GM23338 (cell line): ENCODE data around the gene HDGFL2. TPM values are rescaled to one million over a fixed set of nuclear protein-coding genes. Genes with fewer than 3 reads are reported as not detected.

ENCODE experiments used
- ATAC-seq: fragments of 200-7000 bp; cut with Tn5 transposase; 3 replicates; pipeline ENCODE4 v1.9.1; 2020
- DNase-seq: peaks from one replicate; pipeline ENCODE4 v3.0.0-alpha.2; 2015; ENCODE audit warnings: low spot score
- H2AFZ ChIP-seq: fragments of 200-600 bp; sonication (generic); 2 replicates; pipeline ENCODE4 v1.8.0; 2016; ENCODE audit warnings: antibody characterized with exemption, mild to moderate bottlenecking, moderate library complexity
- H3F3A ChIP-seq: fragments of 200-600 bp; sonication (generic); replicated peaks from 2 replicates; pipeline ENCODE4 v1.8.0; 2017; ENCODE audit warnings: antibody characterized with exemption, mixed run types, low read depth
- H3K27ac ChIP-seq: fragments of 200-600 bp; sonication (generic); 2 replicates; pipeline ENCODE4 v1.6.1; 2016; ENCODE audit warnings: low read depth
- H3K27me3 ChIP-seq: fragments of 200-600 bp; sonication (generic); 2 replicates; pipeline ENCODE4 v1.8.0; 2016; ENCODE audit warnings: mild to moderate bottlenecking, mixed run types, moderate library complexity; ENCODE audit not compliant: insufficient read depth
- H3K36me3 ChIP-seq: fragments of 200-600 bp; sonication (generic); 2 replicates; pipeline ENCODE4 v1.8.0; 2016; ENCODE audit warnings: mild to moderate bottlenecking; ENCODE audit not compliant: insufficient read depth
- H3K4me1 ChIP-seq: fragments of 200-600 bp; sonication (generic); 2 replicates; pipeline ENCODE4 v1.8.0; 2016; ENCODE audit warnings: mild to moderate bottlenecking, moderate library complexity; ENCODE audit not compliant: insufficient read depth
- H3K4me2 ChIP-seq: fragments of 200-600 bp; sonication (generic); 2 replicates; pipeline ENCODE4 v1.7.1; 2017; ENCODE audit warnings: mixed run types
- H3K4me3 ChIP-seq: fragments of 200-600 bp; sonication (generic); 2 replicates; pipeline ENCODE4 v1.6.1; 2016; ENCODE audit warnings: mixed run types
- H3K79me2 ChIP-seq: fragments of 200-600 bp; sonication (generic); replicated peaks from 2 replicates; pipeline ENCODE4 v1.8.0; 2017; ENCODE audit warnings: mild to moderate bottlenecking; ENCODE audit not compliant: insufficient read depth
- H3K9me2 ChIP-seq: fragments of 200-600 bp; sonication (generic); 2 replicates; pipeline ENCODE4 v1.8.0; 2017; ENCODE audit not compliant: insufficient read depth
- H4K20me1 ChIP-seq: fragments of 200-600 bp; sonication (generic); replicated peaks from 2 replicates; pipeline ENCODE4 v1.8.0; 2017; ENCODE audit warnings: mild to moderate bottlenecking; ENCODE audit not compliant: insufficient read depth
- H3K27ac Mint-ChIP-seq: 2 replicates; pipeline ENCODE4 v1.8.0; 2020; ENCODE audit warnings: inconsistent platforms, mild to moderate bottlenecking, moderate library complexity, mixed read lengths
- H3K27me3 Mint-ChIP-seq: 3 replicates; pipeline ENCODE4 v1.8.0; 2022; ENCODE audit warnings: low read depth, mild to moderate bottlenecking, moderate library complexity, mixed read lengths, inconsistent platforms; ENCODE audit not compliant: insufficient read depth, poor library complexity
- H3K36me3 Mint-ChIP-seq: 3 replicates; pipeline ENCODE4 v1.8.0; 2021; ENCODE audit warnings: low read depth, mild to moderate bottlenecking, inconsistent platforms, moderate library complexity, mixed read lengths
- H3K4me1 Mint-ChIP-seq: 3 replicates; pipeline ENCODE4 v1.8.0; 2020; ENCODE audit warnings: mild to moderate bottlenecking, inconsistent platforms, mixed read lengths
- H3K4me3 Mint-ChIP-seq: 3 replicates; pipeline ENCODE4 v1.8.0; 2021; ENCODE audit warnings: moderate library complexity, mild to moderate bottlenecking, inconsistent platforms, mixed read lengths
- H3K9me3 Mint-ChIP-seq: 3 replicates; pipeline ENCODE4 v1.8.0; 2020; ENCODE audit warnings: moderate library complexity, mild to moderate bottlenecking, inconsistent platforms, mixed read lengths
- ETS1 ChIP-seq: IDR thresholded peaks from 2 replicates; pipeline ENCODE4 v1.6.1; 2016; ENCODE audit warnings: antibody characterized with exemption
- NANOG ChIP-seq: IDR thresholded peaks from 2 replicates; pipeline ENCODE4 v1.6.1; 2016; ENCODE audit warnings: antibody characterized with exemption, borderline replicate concordance
- polyA plus RNA-seq: library from polyadenylated mRNA; unstranded; fragments of >200 nt; fragmentation: Nextera tagmentation; extraction: Ambion mirVana; gene quantifications from 2 replicates; pipeline ENCODE4 v1.2.1, GENCODE V29; 2016
- total RNA-seq: library from RNA; depleted of rRNA; stranded (reverse); fragments of >200 nt; shearing (Covaris generic); gene quantifications from 2 replicates; pipeline ENCODE4 v1.2.3, GENCODE V29; 2014
- TF ChIP-seq, protein P1 (sequence below): fragments of 250-450 bp; sonication (Bioruptor Pico); IDR thresholded peaks from 2 replicates; pipeline ENCODE4 v1.5.0; 2020; ENCODE audit warnings: mild to moderate bottlenecking, moderate library complexity

The HDGFL2 gene
- total and polyA plus RNA-seq, 2 experiments from 2014 or later = 64.8 to 113 TPM

DNA sequence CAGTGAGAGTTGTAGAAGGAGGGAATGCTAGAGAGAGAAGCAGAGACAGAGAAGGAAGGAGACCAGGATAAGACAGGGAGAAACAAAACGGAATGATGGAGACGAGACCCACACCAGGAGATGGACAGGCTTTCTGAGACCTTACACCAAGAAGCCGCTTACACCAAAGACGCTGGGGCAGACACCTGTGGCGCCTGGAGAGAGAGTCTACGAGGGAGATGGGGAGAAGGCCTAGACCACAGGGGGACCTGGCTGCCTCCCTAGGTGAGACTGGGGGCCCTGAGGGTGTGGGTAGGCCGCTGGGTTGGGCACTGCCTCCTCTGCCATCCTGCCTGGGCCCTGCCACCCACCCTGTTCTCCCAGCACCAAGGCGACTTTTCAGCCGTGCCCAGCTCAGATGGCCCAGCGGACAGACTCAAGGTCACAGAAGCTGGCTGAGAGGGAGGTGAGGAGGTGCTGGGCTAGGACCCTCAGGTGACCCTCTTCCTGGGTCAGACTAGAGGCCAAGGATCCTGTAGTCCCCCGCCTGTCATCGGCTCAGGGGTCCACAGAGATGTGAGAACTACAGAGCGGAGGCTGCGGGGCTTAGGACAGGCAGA is 57.9 kb downstream of the HDGFL2 start:
- no peaks in the 10 kb centered on the region for H3K4me1 Mint-ChIP-seq
- no peaks in the 10 kb centered on the region for H3K36me3 ChIP-seq
- ATAC-seq = no peak
- H3K27ac Mint-ChIP-seq = no peak overlapping the region
- H3K4me3 ChIP-seq = no peak overlapping the region
- H3K27ac ChIP-seq = no peak overlapping the region
- no peaks in the 10 kb centered on the region for H3K9me2 ChIP-seq
- DNase-seq = no peak
- no peaks in the 10 kb centered on the region for H3K4me1 ChIP-seq
- H3K36me3 Mint-ChIP-seq = no peaks in the 10 kb centered on the region
- H3K27me3 ChIP-seq = peaks cover 15% of the 10 kb centered on the region
- H3K4me2 ChIP-seq = no peak overlapping the region
- no peak overlapping the region for H2AFZ ChIP-seq
- no peaks in the 10 kb centered on the region for H3K79me2 ChIP-seq
- no peak for TF ChIP-seq NANOG
- no peak for TF ChIP-seq ETS1
- TF ChIP-seq, protein P1, sequence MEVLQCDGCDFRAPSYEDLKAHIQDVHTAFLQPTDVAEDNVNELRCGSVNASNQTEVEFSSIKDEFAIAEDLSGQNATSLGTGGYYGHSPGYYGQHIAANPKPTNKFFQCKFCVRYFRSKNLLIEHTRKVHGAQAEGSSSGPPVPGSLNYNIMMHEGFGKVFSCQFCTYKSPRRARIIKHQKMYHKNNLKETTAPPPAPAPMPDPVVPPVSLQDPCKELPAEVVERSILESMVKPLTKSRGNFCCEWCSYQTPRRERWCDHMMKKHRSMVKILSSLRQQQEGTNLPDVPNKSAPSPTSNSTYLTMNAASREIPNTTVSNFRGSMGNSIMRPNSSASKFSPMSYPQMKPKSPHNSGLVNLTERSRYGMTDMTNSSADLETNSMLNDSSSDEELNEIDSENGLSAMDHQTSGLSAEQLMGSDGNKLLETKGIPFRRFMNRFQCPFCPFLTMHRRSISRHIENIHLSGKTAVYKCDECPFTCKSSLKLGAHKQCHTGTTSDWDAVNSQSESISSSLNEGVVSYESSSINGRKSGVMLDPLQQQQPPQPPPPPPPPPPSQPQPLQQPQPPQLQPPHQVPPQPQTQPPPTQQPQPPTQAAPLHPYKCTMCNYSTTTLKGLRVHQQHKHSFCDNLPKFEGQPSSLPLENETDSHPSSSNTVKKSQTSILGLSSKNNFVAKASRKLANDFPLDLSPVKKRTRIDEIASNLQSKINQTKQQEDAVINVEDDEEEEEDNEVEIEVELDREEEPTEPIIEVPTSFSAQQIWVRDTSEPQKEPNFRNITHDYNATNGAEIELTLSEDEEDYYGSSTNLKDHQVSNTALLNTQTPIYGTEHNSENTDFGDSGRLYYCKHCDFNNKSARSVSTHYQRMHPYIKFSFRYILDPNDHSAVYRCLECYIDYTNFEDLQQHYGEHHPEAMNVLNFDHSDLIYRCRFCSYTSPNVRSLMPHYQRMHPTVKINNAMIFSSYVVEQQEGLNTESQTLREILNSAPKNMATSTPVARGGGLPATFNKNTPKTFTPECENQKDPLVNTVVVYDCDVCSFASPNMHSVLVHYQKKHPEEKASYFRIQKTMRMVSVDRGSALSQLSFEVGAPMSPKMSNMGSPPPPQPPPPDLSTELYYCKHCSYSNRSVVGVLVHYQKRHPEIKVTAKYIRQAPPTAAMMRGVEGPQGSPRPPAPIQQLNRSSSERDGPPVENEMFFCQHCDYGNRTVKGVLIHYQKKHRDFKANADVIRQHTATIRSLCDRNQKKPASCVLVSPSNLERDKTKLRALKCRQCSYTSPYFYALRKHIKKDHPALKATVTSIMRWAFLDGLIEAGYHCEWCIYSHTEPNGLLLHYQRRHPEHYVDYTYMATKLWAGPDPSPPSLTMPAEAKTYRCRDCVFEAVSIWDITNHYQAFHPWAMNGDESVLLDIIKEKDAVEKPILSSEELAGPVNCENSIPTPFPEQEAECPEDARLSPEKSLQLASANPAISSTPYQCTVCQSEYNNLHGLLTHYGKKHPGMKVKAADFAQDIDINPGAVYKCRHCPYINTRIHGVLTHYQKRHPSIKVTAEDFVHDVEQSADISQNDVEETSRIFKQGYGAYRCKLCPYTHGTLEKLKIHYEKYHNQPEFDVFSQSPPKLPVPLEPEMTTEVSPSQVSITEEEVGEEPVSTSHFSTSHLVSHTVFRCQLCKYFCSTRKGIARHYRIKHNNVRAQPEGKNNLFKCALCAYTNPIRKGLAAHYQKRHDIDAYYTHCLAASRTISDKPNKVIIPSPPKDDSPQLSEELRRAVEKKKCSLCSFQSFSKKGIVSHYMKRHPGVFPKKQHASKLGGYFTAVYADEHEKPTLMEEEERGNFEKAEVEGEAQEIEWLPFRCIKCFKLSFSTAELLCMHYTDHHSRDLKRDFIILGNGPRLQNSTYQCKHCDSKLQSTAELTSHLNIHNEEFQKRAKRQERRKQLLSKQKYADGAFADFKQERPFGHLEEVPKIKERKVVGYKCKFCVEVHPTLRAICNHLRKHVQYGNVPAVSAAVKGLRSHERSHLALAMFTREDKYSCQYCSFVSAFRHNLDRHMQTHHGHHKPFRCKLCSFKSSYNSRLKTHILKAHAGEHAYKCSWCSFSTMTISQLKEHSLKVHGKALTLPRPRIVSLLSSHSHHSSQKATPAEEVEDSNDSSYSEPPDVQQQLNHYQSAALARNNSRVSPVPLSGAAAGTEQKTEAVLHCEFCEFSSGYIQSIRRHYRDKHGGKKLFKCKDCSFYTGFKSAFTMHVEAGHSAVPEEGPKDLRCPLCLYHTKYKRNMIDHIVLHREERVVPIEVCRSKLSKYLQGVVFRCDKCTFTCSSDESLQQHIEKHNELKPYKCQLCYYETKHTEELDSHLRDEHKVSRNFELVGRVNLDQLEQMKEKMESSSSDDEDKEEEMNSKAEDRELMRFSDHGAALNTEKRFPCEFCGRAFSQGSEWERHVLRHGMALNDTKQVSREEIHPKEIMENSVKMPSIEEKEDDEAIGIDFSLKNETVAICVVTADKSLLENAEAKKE (CRISPR knock-in tag) = no peak
- H4K20me1 ChIP-seq = no peaks in the 10 kb centered on the region; the same call in 1 of the 2 replicates
- H3K27me3 Mint-ChIP-seq = peaks cover 15% of the 10 kb centered on the region
- H3K9me3 Mint-ChIP-seq = no peaks in the 10 kb centered on the region
- no peak overlapping the region for H3K4me3 Mint-ChIP-seq
- H3F3A ChIP-seq = peaks cover 6% of the 10 kb centered on the region; the same call in 1 of the 2 replicates
